Stimulated activated CD4-positive, alpha-beta T cell treated with anti-CD3 and anti-CD28 coated beads, Interleukin-4, amount 100 ng/mL, for 4 hours (primary cell): ENCODE measurements around the gene SINHCAF.
A peak's percentile ranks its signal among the peaks of the same experiment; 100 is the strongest.
"Not testable (repeated sequence)": the region's sequence is repeated elsewhere in the genome, so short reads cannot be mapped to it uniquely, and the experiment has no call there.

Experiments
- DNase-seq, 2 experiments: peaks; one replicate each; pipeline ENCODE4 v3.0.0-alpha.2; 2020

SINHCAF gene, protein sequence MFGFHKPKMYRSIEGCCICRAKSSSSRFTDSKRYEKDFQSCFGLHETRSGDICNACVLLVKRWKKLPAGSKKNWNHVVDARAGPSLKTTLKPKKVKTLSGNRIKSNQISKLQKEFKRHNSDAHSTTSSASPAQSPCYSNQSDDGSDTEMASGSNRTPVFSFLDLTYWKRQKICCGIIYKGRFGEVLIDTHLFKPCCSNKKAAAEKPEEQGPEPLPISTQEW

DNA sequence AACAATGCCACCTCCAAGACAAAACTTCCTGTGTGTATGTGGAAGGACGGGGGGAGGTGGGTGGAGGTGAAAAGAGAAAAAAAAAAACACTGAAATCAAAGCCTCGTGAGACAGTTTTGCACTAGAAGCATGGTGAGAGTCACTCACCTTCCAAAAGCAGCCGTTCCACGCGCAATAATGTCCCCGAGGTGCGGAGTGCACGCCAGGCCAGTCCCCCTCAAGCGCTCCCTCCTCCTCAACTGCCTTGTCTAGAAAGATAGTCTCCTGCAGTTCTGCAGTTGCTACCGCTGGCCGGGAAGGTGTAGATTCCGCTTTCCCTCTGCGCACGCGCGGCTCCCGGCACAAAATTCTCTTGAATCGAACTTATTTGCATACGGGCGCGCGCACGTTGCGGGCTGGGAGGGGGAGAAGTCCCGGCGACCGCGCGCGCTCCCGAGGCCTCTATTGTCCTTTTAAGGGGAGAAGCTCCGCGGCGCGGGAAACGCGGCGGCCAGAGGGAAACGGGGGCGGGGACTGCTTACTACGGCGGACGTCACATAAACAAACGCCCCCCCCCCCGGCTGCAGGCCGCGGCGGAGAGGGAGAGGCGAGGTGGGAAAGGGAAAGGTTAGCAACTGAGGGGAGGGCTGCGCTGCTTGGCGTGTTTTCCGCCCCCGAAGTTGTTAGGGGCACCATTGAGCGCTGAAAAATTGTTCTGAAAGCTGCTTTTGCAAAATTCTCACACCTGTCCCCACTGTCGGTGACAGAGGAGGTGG lies at the start of gene SINHCAF:
Gene SINHCAF (minus strand): TSS at position 274 of the 755 bp plus-strand sequence. CDS start 27,946 bp downstream, outside the sequence.
- peak; percentile 98 to 99 for DNase-seq

DNA sequence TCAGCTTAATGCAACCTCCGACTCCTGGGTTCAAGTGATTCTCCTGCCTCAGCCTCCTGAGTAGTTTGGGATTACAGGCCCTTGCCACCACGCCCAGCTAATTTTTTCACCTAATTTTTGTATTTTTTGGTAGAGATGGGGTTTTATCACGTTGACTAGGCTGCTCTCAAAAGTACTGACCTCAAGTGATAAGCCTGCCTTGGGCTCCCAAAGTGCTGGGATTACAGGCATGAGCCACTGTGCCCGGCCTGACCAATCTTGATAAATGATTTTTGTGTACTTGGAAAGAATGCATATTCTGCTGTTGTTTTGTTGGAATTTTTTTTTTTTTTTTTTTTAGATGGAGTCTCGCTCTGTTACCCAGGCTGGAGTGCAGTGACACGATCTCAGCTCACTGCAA lies 49.5 kb upstream of the SINHCAF start:
- not testable (repeated sequence) for DNase-seq

DNA sequence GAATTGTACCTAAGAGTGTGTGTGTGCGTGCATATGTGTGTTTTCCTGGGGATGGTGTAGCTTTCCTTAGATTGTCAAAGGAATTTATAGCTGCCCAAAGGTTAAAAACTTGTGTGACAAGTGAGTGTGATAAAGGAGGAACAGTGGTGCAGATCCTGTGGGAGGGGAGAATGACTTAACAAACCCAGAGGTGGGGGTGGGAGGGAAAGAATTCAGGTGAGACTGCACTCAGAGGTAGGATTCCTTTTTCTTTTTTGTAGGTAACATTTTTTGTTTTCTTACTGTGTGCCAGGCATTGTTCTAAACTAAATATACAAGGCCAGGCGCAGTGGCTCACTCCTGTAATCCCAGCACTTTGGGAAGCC lies 45.3 kb upstream of the SINHCAF start:
- DNase-seq = no peak

DNA sequence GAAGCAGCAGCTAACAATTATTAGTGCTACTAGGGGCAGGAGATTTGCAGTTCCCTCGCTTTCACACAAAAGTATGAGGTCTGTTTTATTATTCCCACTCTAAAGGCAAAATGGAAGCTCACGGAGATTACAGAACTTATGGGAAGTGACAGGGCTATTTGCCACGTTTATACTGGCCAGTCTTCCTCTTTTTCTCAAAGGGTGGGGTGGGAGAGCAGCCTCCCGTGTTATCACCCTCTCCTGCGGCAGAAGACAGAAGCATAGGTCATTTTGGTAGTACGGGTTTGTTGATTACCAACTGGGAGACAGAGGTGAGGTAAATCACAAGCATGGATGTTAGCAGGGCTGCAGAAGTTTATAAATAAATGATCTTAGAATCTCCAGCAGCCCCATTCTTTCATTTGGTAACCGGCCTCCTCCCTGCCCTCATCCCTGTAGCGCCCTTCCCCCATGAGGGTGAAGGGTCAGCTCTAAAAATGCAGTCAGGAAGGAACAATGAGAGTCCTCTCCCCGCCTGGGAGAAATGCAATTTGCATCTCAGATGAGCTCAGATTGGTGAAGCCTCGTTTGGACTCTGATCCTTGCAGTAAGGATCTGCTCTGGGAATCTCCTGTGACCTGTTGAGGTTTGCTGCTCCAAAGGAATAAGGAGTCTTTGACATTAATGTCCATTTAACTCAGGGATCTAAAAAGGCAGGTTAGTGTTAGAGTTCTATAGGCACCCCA lies 44.7 kb upstream of the SINHCAF start:
- DNase-seq = no peak

DNA sequence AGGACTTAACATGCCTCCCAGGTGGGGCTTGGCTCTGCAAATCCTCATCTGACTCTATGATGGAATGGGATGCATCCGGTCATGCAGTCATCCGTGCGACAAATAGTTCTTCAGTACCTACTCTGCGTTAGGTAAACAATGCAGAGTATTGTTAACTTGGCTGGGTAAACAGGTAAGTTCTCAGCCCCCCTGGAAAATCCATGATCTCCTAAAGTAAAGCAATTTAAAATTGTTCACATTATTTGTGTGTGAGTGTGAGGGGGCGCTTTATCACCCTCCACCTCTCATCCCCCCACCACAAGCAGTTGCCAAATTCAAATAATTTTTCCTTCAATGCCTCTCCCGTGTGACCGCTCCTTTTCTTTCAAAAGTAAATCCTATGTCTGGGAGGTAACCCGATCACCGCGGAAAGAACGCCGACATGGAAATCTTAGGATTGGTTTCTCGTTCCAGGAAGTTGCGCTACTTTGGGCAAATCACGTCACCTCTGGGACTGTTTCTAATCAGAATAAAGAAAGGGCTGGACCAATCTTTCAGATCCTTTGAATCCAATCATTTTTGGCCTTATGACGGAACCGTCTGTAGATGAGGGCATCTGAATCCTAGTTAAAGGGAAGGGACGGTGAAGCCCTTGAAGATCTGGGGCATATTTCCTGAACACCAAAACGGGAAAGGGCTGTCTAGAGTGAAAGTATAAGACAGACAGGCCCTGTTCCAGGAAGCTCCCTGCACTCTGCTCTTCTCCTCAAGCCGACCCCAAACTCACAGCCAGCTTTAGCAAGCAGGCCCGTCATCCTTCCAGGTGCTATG lies 44.0 kb upstream of the SINHCAF start:
- no peak for DNase-seq

DNA sequence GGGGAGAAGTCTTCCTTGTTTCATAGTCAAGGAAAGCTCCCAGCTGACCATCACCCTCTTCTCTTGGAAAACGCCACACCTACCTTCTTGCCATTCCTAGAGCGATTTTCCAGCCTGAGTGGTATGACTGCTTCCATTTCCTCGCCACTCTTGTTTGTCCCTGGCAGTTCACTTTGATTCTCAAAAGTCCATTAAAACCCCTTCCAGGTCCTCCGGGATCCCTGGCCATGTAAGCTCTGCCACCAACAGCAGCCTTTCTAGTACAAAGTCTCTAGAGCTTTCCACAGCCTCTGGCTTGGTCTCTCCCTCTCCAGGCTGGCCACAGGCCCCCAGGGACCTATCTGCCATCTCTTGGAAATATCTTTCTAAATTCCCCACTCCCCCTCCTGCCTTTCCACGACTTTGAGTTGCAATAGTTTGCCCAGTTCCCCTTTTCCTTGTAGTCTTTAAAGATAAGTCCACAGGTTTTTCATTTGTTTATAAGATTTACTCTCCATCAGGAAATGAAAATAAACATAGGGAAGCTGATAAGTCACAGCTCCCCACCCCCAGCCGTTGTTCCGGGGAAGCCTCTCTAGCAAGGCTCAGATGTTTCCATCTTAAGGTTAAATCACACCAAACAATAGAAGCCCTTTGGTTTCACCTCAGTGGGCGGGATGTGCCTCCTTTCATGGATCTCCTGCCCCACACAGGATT lies 42.9 kb upstream of the SINHCAF start:
- DNase-seq = no peak

DNA sequence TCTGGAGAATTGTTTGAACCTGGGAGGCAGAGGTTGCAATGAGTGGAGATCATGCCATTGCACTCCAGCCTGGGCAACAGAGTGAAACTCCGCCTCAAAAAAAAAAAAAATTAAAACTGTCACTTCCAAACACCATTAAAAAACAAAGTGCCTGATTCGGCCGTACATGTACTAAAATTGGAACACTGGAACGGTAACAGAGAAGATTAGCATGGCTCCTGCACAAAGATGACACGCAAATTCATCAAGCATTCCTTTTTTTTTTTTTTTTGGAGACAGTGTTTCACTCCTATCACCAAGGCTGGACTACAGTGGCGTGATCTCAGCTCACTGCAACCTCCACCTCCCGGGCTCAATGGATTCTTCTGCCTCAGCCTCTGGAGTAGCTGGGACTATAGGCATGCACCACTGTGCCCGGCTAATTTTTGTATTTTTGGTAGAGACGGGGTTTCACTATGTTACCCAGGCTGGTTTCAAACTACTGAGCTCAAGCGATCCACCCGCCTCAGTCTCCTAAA lies 40.2 kb upstream of the SINHCAF start:
- DNase-seq = no peak

DNA sequence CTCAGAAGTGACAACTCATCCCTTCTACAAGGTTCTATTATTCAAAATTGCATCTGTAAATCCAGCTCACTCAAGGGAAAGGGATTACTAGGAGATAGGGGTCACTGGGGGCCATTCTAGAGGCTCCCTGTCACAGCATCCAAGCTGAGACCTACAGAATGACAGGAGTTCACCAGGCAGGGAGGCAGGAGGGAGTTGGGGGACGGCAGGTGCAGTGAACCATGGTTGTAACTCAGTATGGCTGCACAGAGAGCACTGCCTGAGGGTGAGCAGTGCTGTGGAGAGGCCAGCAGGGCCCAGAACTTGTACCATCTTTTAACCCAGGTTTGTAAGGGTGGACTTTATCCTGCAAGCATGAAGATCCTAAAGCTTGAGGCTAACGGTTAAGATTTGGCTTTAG lies 37.9 kb upstream of the SINHCAF start:
- no peak for DNase-seq

DNA sequence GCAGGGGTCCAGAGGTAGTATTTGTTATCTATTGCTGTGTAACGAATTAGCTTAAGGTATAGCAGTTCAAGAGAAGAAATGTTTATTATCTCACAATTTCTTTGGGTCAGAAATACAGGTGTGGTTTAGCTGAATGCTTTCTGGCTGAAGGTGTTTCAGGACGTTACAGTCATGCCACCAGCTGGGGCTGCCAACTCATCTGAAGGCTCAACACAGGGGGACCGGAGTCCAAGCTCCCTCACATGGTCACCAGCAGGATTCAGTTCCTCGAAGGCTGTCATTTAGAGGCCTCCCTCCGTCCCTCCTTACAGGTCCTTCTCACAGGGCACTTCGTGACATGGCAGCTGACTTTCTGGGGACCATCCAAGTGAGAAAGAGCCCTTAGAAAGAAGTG lies 37.5 kb upstream of the SINHCAF start:
- DNase-seq = no peak

DNA sequence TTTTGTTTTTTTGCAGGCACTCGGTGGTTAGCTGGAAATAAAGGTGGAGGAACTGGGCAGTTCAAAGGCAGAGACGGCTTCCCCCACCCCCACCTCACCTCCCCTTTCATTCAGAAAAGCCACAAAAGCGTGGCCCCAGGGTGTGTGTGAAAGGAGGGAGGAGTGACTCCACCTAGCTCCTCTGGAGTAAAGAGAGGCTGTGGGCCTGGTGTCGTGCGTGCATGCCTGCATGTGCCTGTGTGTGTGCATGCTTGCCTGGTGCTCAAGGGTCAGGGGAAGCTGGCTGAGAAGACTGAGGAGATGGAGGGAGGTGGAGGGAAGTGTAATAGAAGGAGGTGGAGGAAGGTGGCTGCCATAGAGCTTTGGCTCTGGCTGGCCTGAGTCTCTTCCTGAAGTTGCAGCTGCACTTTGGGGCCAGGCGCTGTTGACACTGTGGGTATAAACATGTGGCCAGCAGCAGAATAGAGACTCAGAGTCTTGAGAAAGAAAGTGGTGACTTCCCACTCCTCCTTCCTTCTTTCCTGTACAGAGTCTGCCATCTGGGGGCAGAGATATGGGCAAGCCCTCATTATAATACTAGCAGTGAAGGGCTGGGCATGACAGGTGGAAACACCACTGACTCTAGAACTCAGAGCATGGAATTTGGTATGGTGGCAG lies 36.9 kb upstream of the SINHCAF start:
- DNase-seq = no peak

DNA sequence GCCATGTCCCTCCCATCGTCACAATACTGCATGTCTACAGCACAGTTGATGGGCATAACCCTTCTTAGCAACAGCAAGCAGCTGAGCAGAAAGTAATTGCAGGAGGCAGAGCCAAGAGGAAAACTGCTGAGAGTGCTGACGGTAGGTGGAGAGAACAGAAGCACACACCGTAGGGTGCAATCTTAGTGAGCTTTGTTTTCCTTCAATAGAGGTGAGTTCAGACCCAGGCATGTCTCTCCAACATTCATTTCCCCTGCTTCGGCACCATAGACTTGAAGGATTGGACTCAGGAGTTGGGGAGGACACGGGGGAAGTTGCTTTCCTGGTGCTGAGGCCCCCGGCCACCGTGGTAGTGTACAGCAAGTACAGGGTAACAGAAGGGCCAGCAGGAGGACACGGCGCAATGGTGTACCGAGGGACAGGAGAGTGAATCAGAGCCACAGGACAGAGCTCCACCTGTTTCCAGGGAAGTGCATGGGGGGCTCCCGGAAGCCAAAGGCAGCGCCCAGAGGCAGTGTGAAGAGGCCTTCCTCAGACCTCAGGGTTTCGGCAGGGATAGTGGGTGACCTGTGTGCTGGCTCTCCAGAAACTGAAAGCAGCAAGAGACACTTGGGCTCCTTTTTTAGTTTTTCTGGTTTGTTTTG lies 36.3 kb upstream of the SINHCAF start:
- DNase-seq = no peak

DNA sequence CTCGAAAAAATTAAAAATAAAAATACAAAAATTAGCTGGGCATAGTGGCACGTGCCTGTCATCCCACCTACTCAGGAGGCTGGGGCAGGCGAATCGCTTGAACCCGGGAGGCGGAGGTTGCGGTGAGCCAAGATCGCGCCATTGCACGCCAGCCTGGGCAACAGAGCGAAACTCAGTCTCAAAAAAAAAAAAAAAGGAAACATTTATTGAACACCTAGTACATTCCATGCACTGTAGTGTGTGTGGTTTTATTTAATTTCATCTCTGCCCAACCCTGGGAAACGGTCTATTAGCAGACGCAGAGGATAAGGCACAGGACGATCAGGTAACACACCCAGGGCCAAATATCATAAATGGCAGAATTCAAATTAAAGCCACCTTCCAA lies 35.8 kb upstream of the SINHCAF start:
- DNase-seq = no peak

DNA sequence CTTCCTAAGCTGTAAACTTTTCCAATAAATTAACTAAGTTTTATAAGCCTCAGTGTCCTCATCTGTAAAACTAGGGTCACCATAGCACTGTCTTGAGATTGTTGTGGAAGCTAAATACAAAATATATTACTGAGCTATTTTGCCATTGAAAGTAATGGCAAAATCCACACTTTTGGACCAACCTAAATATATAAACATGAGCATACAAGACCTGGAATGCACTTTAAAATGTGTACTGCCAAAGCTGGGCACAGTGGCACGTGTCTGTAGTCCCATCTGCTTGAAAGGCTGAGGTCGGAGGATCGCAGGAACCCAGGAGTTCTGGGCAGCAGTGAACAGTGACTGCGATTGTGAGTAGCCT lies 29.8 kb upstream of the SINHCAF start:
- no peak for DNase-seq

DNA sequence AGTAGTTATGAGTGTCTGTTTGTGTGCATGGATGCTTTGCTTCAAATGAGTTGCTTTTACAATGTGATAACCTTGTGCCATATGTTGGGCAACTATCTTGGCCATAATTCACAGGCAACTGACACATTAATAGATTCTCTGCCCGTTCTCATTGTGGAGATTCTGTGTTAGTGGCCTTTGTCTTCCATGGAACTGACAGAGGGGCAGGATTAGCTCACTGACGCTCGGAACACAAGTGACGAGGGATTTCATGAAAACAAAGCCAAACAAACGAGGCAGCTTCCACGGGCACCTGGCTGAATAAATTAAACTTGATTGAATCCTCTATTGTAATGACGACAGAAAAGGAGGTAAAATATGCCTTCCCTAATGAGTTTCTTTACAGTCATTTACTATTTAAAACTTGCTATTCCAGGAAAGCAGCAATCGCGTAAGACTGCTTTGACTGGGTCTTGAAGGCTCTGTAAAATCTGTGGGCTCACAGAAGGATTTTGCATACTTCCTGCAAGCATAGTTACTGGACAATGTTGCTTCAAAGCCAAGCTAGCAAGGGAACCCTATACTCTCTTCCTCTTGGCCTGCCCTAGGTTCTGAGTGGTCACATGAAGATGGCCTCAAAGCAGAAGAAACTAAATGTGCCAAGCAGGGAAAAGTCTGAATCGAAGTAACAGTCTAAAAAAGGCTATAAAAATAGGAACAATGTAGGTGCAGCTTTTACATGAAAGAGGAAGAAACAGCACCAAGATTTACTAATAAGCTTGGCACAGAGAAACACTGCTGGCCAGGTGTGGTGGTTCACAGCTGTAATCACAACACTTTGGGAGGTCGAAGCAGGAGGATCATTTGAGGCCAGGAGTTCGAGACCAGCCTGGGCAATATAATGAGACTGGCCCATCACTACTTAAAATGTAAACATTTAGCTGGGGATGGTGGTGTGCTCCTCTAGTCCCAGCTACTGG lies 28.1 kb upstream of the SINHCAF start:
- DNase-seq = no peak

DNA sequence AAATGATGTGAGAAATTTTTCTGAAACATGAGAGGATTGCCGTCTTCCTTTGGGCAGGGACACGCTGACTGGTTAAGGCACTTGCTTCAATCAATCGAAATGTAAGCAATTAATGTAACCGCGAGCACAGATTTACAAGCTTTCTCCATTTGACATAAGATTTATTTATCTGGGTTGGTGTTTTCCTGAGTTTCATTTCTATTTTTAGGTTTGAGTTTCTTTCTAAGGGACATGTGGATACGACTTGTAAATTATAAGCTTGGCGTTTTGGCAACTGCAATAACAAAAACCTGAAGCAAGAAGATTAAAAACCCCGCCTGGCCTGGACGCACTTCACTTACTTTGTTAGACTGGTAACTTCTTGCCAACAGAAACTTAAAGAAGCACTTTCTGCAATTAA lies 20.3 kb upstream of the SINHCAF start:
- no peak for DNase-seq

DNA sequence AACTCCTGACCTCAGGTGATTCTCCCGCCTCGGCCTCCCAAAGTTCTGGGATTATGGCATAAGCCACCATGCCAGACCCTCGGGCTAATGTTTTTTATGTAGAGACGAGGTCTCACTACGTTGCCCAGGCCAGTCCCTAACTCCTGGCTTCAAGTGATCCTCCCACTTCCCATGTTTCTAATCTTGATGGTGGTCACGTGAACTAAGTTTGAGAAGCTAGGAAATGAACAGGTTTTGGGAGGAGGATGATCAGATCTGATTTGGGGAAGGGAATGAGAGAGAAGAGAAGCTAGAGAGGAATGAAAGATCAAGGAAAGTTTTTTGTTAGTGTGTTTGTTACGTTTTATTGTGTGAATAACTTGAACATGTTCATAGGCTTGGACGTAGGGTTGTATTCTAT lies 17.2 kb upstream of the SINHCAF start:
- DNase-seq = no peak

DNA sequence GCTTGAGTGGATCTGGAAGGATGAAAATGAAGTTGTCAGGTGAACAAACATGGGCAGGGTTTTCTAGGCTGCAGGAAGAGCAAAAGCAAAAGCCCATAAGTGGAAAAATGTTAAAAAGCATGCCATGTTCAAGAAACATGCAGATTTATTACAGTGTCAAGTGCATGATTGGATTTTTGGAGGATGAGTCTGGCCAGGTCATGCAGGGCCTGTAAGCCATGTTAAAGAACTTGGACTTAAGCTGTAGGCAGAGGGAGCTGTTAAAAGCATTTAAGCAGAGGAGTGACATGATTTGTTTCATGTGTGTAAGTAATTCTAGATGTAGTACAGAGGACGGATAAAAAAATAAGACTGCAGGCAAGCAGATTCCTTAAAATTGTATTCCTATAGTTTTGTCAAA lies 16.3 kb upstream of the SINHCAF start:
- no peak for DNase-seq

DNA sequence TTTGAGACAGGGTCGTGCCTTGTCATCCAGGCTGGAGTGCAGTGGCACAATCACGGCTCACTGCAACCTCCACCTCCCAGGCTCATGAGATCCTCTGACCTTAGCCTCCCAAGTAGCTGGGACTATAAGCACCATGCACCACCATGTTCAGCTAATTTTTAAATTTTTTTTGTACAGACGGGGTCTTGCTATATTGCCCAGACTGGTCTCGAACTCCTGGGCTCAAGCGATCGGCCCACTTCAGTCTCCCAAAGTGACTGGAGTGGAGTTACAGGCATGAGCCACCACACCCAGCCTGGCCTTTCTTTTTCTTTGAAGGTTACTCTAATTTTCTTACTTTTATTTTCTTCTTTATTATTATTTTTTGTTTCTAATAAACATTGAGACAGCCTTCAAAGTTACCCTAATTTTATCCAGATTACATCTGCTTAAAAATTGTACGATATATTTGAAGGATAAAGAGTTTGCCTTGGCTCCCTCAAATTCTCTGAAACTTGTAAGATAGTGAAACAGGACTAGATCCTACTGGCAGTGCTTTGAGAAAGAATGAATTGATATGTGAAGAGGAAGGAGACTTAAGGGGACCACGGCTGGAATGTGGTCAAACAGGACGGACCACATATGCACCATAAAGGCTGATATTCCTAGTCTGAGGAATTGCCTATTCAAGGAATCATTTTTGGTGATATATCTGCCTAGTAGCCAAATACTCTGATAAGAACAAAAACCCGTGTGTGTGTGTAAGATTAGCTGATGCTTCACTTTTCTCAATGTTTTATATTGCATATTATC lies 14.1 kb upstream of the SINHCAF start:
- no peak for DNase-seq

DNA sequence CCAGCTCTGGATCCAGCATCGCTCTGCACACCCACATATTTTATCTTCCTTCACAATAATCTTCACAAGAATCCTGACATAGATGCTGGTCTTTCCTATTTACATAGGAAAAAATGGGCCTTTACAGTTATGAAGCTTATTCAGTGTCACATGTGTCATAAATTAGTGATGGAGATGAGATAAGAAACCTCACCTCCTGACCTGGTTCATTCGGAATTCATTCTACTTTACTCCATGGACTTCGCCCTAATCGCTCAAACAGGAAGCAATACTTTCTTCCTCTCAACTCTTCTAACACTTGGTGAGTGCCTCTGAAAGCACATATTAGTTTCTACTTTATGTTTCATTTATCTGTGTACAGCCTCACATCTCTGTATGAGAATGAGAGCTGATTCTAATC lies 12.0 kb upstream of the SINHCAF start:
- no peak for DNase-seq
